ENCODE results near the gene KLC3. TPM values are rescaled to one million over a fixed set of nuclear protein-coding genes. Genes with fewer than 3 reads are reported as not detected.

Gene KLC3
- total and polyA plus RNA-seq, 8 donors = 1.7 to 6.4 (median 2.4) TPM

GRCh38 chr19:45385392-45386221 is 45.1 kb downstream of the KLC3 start:
- peak in 1 of 6 donors; percentile 67 for DNase-seq
- WGBS, 2 donors = 20 to 21% methylated on average over 75 of the region's 75 CpGs
- FAIRE-seq = no peak
- intact Hi-C loops (cut with DNase I) = no loop called here
- no peaks in the 10 kb centered on the region for H3K27me3 ChIP-seq
- ATAC-seq = peak; percentile 23 to 52 (median 41)
- H3K4me3 ChIP-seq = no peak overlapping the region
- no peaks in the 10 kb centered on the region for H3K36me3 ChIP-seq
- H3K4me1 ChIP-seq = no peaks in the 10 kb centered on the region
- no peak overlapping the region for H3K27ac ChIP-seq
- no peaks in the 10 kb centered on the region for H3K9me3 ChIP-seq
- TF ChIP-seq CTCF (IDR thresholded peaks at IDR 0.05) = no peak

- H3K36me3 ChIP-seq = peaks cover 0 to 5% (median 0%) of the 10 kb centered on the region in 3 donors
- TF ChIP-seq CTCF (IDR thresholded peaks at IDR 0.05) = no peak
- H3K4me3 ChIP-seq = no peak overlapping the region
- H3K4me1 ChIP-seq = no peaks in the 10 kb centered on the region
- peak in 1 of 6 donors; percentile 16 for DNase-seq
- 70 to 81% methylated on average over 3 of the region's 3 CpGs for WGBS, 2 donors
- peak in 2 of 4 donors; percentile 32 to 48 for ATAC-seq
- FAIRE-seq = no peak
- no peaks in the 10 kb centered on the region for H3K27me3 ChIP-seq
- no peak overlapping the region for H3K27ac ChIP-seq
- no peaks in the 10 kb centered on the region for H3K9me3 ChIP-seq
- intact Hi-C loops (cut with DNase I) = no loop called here
These were observed 50.8 kb downstream of the KLC3 start for GRCh38 chr19:45391346-45391745.

GRCh38 chr19:45391871-45392665 is 51.5 kb downstream of the KLC3 start:
- no peak overlapping the region for H3K4me3 ChIP-seq
- DNase-seq = peak in 1 of 6 donors; percentile 55
- intact Hi-C loops (cut with DNase I) = no loop called here
- 93% methylated on average over 21 of the region's 21 CpGs for WGBS, 2 donors
- no peak overlapping the region for H3K27ac ChIP-seq
- H3K9me3 ChIP-seq = no peaks in the 10 kb centered on the region
- peaks cover 0 to 7% (median 0%) of the 10 kb centered on the region in 3 donors for H3K36me3 ChIP-seq
- no peak for FAIRE-seq
- no peaks in the 10 kb centered on the region for H3K27me3 ChIP-seq
- no peaks in the 10 kb centered on the region for H3K4me1 ChIP-seq
- TF ChIP-seq CTCF (IDR thresholded peaks at IDR 0.05) = no peak
- ATAC-seq = no peak

- Histone ChIP-seq H3K9me3 (no peaks in the 10 kb centered on the region), H3K27me3 (no peaks in the 10 kb centered on the region), H3K36me3 (peaks cover 0 to 7% (median 5%) of the 10 kb centered on the region in 3 donors), H3K27ac (no peak overlapping the region), H3K4me1 (peaks cover 0 to 3% (median 0%) of the 10 kb centered on the region in 3 donors), H3K4me3 (no peak overlapping the region)
- FAIRE-seq (no peak), DNase-seq (peak in 1 of 6 donors; percentile 69), ATAC-seq (no peak)
- no peak for TF ChIP-seq CTCF (IDR thresholded peaks at IDR 0.05)
- WGBS, 2 donors = 87 to 89% methylated on average over 53 to 59 of the region's 59 CpGs
- intact Hi-C loops (cut with DNase I) = no loop called here
These were observed 55.5 kb downstream of the KLC3 start for GRCh38 chr19:45395821-45396617.
